NCI-H2227 treated with DMSO at 0.1 percent for 48 hours (cell line): ENCODE measurements around the gene KATNIP.
"Not testable (repeated sequence)": the region's sequence is repeated elsewhere in the genome, so short reads cannot be mapped to it uniquely, and the experiment has no call there.

ENCODE experiments used
- DNase-seq: peaks from one replicate; lab custom pipeline; 2025; lab: John Stamatoyannopoulos, UW

Gene KATNIP

GRCh38 chr16:27538528-27538927 lies 11.4 kb upstream of the KATNIP start:
- DNase-seq = no peak

GRCh38 chr16:27539120-27539519 lies 10.8 kb upstream of the KATNIP start:
- DNase-seq = no peak

GRCh38 chr16:27539636-27540035 lies 10.3 kb upstream of the KATNIP start:
- DNase-seq = no peak

GRCh38 chr16:27543801-27544200 lies 6.1 kb upstream of the KATNIP start:
- DNase-seq = no peak

- DNase-seq = no peak
Measured at GRCh38 chr16:27544671-27545070, 5.3 kb upstream of the KATNIP start.

- no peak for DNase-seq
Measured at GRCh38 chr16:27547134-27547533, 2.8 kb upstream of the KATNIP start.

GRCh38 chr16:27547851-27548250 lies 2.1 kb upstream of the KATNIP start:
- no peak for DNase-seq

GRCh38 chr16:27549464-27549745 lies 539 bp upstream of the KATNIP start:
- no peak for DNase-seq

- DNase-seq = no peak
Measured at GRCh38 chr16:27550582-27550920, 607 bp downstream of the KATNIP start.

- DNase-seq = no peak
Measured at GRCh38 chr16:27551036-27551435, 1.1 kb downstream of the KATNIP start.

- no peak for DNase-seq
Measured at GRCh38 chr16:27556471-27556870, 6.5 kb downstream of the KATNIP start.

GRCh38 chr16:27558434-27558833 lies 8.5 kb downstream of the KATNIP start:
- no peak for DNase-seq

- DNase-seq = no peak
Measured at GRCh38 chr16:27558932-27559331, 9.0 kb downstream of the KATNIP start.

GRCh38 chr16:27561216-27561615 lies 11.3 kb downstream of the KATNIP start:
- DNase-seq = no peak

GRCh38 chr16:27564224-27564623 lies 14.3 kb downstream of the KATNIP start:
- peak; percentile 43 for DNase-seq

- no peak for DNase-seq
Measured at GRCh38 chr16:27566417-27566816, 16.5 kb downstream of the KATNIP start.

- DNase-seq = no peak
Measured at GRCh38 chr16:27568077-27568476, 18.1 kb downstream of the KATNIP start.

GRCh38 chr16:27570986-27571385 lies 21.0 kb downstream of the KATNIP start:
- not testable (repeated sequence) for DNase-seq

- DNase-seq = no peak
Measured at GRCh38 chr16:27571433-27572326, 21.7 kb downstream of the KATNIP start.

GRCh38 chr16:27572711-27573110 lies 22.8 kb downstream of the KATNIP start:
- no peak for DNase-seq

GRCh38 chr16:27576729-27577128 lies 26.8 kb downstream of the KATNIP start:
- no peak for DNase-seq

- no peak for DNase-seq
Measured at GRCh38 chr16:27579087-27579980, 29.4 kb downstream of the KATNIP start.

- no peak for DNase-seq
Measured at GRCh38 chr16:27582883-27583282, 32.9 kb downstream of the KATNIP start.
